Muscle layer of duodenum (tissue), 2 donors: ENCODE measurements around the gene GNB3.

ENCODE experiments used
- H3K27ac ChIP-seq: one replicate; pipeline ENCODE4 v1.7.0; 2013; ENCODE audit warnings: mild to moderate bottlenecking, low read length
- H3K27me3 ChIP-seq: one replicate; pipeline ENCODE4 v1.7.0; 2013; ENCODE audit warnings: low read depth, mild to moderate bottlenecking, control low read depth, low read length
- H3K36me3 ChIP-seq, 2 donors: one replicate each; pipeline ENCODE4 v1.7.0; 2013; ENCODE audit warnings: low read length in 2 of 2, control low read depth in 1 of 2, mild to moderate bottlenecking in 1 of 2; ENCODE audit not compliant: insufficient read depth in 2 of 2, control insufficient read depth in 1 of 2
- H3K4me1 ChIP-seq, 2 donors: one replicate each; pipeline ENCODE4 v1.7.0; 2013; ENCODE audit warnings: low read length in 2 of 2, mild to moderate bottlenecking in 2 of 2, control low read depth in 1 of 2, moderate library complexity in 1 of 2; ENCODE audit not compliant: insufficient read depth in 2 of 2, control insufficient read depth in 1 of 2
- H3K4me3 ChIP-seq, 2 donors: one replicate each; pipeline ENCODE4 v1.7.0; 2013; ENCODE audit warnings: low read length in 2 of 2, low read depth in 1 of 2, mild to moderate bottlenecking in 1 of 2
- H3K9me3 ChIP-seq, 2 donors: one replicate each; pipeline ENCODE4 v1.7.0; 2013; ENCODE audit warnings: low read length in 2 of 2, control low read depth in 1 of 2, mild to moderate bottlenecking in 1 of 2; ENCODE audit not compliant: control insufficient read depth in 1 of 2
- donor health status: healthy.

Gene GNB3

DNA sequence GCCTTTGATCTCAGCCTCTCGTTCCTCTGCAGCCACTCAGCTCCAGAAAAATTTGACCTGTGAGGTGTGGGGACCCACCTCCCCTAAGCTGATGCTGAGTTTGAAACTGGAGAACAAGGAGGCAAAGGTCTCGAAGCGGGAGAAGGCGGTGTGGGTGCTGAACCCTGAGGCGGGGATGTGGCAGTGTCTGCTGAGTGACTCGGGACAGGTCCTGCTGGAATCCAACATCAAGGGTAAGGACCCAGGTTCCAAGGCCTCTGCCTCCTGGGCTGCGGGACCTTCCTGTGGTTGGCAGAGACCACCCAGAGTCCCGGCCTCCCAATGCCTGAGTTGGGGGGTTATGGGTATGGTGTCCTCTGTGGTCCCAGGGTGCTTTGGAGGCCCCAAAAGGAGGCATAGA, 23.6 kb upstream of the GNB3 start:
- Histone ChIP-seq H3K27ac (no peak overlapping the region), H3K27me3 (peaks cover under 1% of the 10 kb centered on the region), H3K4me1 (peaks cover 0 to 13% of the 10 kb centered on the region in 2 donors), H3K9me3 (no peaks in the 10 kb centered on the region), H3K4me3 (no peak overlapping the region), H3K36me3 (no peaks in the 10 kb centered on the region)

GRCh38 chr12:6817662-6818157, 23.0 kb upstream of the GNB3 start:
- peaks cover 0 to 19% of the 10 kb centered on the region in 2 donors for H3K4me1 ChIP-seq
- H3K9me3 ChIP-seq, result no peaks in the 10 kb centered on the region
- H3K4me3 ChIP-seq, result no peak overlapping the region
- peaks cover 5% of the 10 kb centered on the region for H3K27me3 ChIP-seq
- no peak overlapping the region for H3K27ac ChIP-seq
- no peaks in the 10 kb centered on the region for H3K36me3 ChIP-seq

GRCh38 chr12:6818222-6818621, 22.5 kb upstream of the GNB3 start:
- Histone ChIP-seq H3K27me3 (peaks cover 5% of the 10 kb centered on the region), H3K27ac (no peak overlapping the region), H3K4me1 (peaks cover 0 to 23% of the 10 kb centered on the region in 2 donors), H3K36me3 (no peaks in the 10 kb centered on the region), H3K9me3 (no peaks in the 10 kb centered on the region), H3K4me3 (no peak overlapping the region)

GRCh38 chr12:6818645-6819044, 22.1 kb upstream of the GNB3 start:
- H3K9me3 ChIP-seq, result no peaks in the 10 kb centered on the region
- no peak overlapping the region for H3K27ac ChIP-seq
- H3K36me3 ChIP-seq, result no peaks in the 10 kb centered on the region
- peaks cover 5% of the 10 kb centered on the region for H3K27me3 ChIP-seq
- no peak overlapping the region for H3K4me3 ChIP-seq
- peaks cover 0 to 23% of the 10 kb centered on the region in 2 donors for H3K4me1 ChIP-seq

DNA sequence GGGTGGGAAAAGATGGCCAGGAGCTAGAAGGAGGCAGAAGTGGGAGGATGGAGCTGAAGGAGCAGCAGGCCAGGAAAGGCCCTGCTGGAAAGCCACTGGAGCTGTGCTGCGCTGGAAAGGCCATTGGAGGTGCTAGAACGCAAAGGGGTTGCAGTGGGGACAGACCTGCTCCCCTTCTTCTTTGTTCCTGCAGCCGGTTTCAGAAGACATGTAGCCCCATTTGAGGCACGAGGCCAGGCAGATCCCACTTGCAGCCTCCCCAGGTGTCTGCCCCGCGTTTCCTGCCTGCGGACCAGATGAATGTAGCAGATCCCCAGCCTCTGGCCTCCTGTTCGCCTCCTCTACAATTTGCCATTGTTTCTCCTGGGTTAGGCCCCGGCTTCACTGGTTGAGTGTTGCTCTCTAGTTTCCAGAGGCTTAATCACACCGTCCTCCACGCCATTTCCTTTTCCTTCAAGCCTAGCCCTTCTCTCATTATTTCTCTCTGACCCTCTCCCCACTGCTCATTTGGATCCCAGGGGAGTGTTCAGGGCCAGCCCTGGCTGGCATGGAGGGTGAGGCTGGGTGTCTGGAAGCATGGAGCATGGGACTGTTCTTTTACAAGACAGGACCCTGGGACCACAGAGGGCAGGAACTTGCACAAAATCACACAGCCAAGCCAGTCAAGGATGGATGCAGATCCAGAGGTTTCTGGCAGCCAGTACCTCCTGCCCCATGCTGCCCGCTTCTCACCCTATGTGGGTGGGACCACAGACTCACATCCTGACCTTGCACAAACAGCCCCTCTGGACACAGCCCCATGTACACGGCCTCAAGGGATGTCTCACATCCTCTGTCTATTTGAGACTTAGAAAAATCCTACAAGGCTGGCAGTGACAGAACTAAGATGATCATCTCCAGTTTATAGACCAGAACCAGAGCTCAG, 21.4 kb upstream of the GNB3 start:
- no peak overlapping the region for H3K27ac ChIP-seq
- H3K9me3 ChIP-seq, result no peaks in the 10 kb centered on the region
- H3K4me1 ChIP-seq, result peaks cover 0 to 23% of the 10 kb centered on the region in 2 donors
- H3K4me3 ChIP-seq, result no peak overlapping the region
- H3K36me3 ChIP-seq, result no peaks in the 10 kb centered on the region
- peaks cover 5% of the 10 kb centered on the region for H3K27me3 ChIP-seq

DNA sequence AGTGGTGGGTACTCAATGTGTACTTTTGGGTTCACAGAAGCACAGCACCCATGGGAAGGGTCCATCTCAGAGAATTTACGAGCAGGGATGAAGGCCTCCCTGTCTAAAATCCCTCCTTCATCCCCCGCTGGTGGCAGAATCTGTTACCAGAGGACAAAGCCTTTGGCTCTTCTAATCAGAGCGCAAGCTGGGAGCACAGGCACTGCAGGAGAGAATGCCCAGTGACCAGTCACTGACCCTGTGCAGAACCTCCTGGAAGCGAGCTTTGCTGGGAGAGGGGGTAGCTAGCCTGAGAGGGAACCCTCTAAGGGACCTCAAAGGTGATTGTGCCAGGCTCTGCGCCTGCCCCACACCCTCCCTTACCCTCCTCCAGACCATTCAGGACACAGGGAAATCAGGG, 20.6 kb upstream of the GNB3 start:
- Histone ChIP-seq H3K36me3 (no peaks in the 10 kb centered on the region), H3K4me1 (peaks cover 0 to 23% of the 10 kb centered on the region in 2 donors), H3K9me3 (no peaks in the 10 kb centered on the region), H3K27ac (no peak overlapping the region), H3K27me3 (peaks cover 9% of the 10 kb centered on the region), H3K4me3 (no peak overlapping the region)

DNA sequence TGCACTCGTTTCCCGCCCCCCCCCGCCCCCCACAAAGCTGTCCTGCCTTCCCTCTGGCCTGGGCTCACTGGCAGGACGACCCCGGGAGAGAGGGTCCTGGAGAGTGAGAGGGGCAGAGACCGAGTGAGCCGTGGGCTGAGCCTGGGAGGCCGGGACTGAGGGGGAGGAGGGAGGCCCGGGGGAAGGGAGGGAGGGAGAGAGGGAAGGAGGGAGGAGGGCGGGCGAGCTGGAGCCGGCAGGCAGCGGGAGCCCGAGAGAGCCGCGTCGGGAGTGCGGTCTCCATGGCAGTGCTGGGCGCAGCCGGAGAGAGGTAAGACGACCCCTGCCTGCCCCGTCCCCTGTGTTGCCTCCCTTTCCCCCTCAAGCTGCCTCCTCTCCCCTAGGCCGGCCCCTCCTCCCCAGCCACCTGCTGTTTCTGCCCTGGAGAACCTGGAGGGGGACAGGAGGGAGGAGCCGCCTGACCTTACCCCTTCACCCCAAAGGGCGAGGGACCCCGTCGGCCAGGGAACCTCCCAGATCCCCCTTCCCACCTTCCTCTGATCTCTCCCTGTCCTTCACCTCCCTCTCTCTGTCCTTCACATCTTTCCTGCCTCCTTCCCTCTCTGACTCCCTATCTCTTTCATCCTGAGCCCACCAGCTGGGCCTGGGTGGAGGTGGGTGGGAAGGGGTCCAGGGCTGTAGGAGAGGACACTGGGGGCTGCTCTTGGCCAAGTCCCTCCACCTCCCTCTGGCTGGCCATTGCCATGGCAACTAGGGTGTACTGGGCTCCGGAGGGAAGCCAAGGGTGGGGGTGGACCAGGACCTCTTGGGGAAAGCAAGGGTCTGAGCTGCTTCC, 18.9 kb upstream of the GNB3 start, which contains the start of gene GPR162:
GPR162 (plus strand) TSS at position 231 of the 835 bp plus-strand sequence. CDS start 2,078 bp downstream, outside the sequence.
- Histone ChIP-seq H3K4me1 (peaks cover 0 to 24% of the 10 kb centered on the region in 2 donors), H3K4me3 (peak within 1 kb of the TSS; percentile 19 to 60), H3K36me3 (no peaks in the 10 kb centered on the region), H3K9me3 (no peaks in the 10 kb centered on the region), H3K27me3 (peaks cover 9% of the 10 kb centered on the region), H3K27ac (peak within 1 kb of the TSS; percentile 7)

DNA sequence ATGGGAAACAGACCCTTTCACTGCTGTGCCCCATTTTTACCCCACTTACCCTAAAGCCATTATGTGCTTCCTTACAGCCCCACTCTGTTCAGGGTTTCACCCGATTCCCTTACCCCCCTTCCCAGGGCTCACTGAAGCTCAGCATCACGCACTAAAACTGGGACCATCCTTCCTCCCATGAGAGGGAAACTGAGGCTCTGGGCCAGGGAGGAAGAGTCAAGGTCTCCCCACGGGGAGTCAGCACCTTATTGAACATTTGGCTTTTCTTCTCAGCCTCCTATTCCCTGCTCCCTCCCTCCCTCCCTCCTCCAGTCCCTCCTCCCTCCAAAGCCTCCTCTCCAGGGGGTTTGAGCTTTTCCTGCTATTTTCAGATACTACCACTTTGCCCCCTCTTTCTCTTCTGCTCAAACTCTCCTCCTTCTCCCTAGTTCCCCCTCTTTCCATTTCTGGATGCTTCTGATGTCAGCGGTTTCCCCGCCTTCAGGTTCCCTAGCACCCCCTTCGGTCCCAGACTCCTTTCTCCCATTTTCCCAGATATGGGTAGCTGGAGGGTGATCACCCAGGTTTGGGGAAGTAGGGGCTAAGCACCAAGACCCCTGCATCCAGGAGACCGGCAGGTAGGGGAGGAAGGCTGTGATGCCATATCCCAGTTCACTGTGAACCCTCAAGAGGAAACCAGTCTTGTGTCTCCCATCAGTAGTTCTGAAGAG, 18.1 kb upstream of the GNB3 start:
- H3K27ac ChIP-seq, result no peak overlapping the region
- no peaks in the 10 kb centered on the region for H3K36me3 ChIP-seq
- H3K4me3 ChIP-seq, result peak overlapping the region; percentile 12 to 60
- no peaks in the 10 kb centered on the region for H3K9me3 ChIP-seq
- H3K4me1 ChIP-seq, result peaks cover 4 to 32% of the 10 kb centered on the region in 2 donors
- peaks cover 9% of the 10 kb centered on the region for H3K27me3 ChIP-seq

DNA sequence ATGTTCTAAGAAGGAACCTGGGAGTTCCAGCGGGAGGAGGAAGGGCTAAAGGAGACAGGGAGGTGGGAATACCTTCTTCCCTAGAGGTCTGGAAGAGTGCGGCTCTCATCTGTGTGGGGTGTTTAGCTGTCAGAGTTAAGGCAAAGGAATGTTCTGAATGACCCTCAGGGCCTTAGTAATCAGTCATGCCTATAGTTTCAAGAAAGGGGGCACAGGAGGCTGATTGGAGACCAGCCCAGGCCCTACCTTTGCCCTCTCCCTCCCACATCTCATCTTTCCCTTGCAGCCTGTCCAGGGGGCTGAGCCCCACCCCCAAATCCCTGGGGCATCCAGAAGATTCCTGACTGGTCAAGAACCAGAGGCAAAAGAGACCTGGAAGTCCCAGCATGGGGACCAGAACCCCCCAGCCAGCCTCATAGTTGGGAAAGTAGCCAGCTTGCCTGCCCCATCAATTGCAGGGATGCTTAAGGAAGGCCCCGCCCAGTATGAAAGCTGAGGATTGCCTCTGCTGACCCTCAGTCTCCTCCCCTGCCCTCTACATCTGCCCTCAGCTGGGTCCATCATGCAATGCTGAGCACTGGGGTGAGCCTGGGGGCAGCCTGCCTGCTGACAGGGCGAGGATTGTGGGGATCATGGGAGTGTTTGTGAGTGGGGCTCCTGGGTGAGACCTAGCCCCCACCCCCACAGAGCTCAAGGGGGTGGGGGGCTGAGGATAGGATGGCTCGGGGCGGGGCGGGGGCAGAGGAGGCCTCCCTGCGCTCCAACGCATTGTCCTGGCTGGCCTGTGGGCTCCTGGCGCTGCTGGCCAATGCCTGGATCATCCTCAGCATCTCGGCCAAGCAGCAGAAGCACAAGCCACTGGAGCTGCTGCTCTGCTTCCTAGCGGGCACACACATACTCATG, 17.3 kb upstream of the GNB3 start:
- no peak overlapping the region for H3K4me3 ChIP-seq
- H3K9me3 ChIP-seq, result no peaks in the 10 kb centered on the region
- H3K36me3 ChIP-seq, result no peaks in the 10 kb centered on the region
- H3K27me3 ChIP-seq, result peaks cover 9% of the 10 kb centered on the region
- no peak overlapping the region for H3K27ac ChIP-seq
- peaks cover 4 to 33% of the 10 kb centered on the region in 2 donors for H3K4me1 ChIP-seq

DNA sequence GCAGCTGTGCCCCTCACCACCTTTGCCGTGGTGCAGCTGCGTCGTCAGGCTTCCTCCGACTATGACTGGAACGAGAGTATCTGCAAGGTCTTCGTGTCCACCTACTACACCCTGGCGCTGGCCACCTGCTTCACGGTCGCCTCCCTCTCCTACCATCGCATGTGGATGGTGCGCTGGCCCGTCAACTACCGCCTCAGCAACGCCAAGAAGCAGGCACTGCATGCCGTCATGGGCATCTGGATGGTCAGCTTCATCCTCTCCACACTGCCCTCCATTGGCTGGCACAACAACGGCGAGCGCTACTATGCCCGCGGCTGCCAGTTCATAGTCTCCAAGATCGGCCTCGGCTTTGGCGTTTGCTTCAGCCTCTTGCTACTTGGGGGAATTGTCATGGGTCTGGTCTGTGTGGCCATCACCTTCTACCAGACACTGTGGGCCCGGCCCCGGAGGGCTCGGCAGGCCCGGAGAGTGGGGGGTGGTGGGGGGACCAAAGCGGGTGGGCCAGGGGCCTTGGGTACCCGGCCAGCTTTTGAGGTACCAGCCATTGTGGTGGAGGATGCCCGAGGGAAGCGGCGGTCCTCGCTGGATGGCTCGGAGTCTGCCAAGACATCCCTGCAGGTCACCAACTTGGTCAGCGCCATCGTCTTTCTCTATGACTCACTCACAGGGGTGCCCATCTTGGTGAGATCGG, 16.5 kb upstream of the GNB3 start:
- Histone ChIP-seq H3K36me3 (no peaks in the 10 kb centered on the region), H3K4me1 (peaks cover 4 to 37% of the 10 kb centered on the region in 2 donors), H3K9me3 (no peaks in the 10 kb centered on the region), H3K27me3 (peaks cover 9% of the 10 kb centered on the region), H3K27ac (no peak overlapping the region), H3K4me3 (no peak overlapping the region)
